ENCODE results near the gene PPL.

DNA sequence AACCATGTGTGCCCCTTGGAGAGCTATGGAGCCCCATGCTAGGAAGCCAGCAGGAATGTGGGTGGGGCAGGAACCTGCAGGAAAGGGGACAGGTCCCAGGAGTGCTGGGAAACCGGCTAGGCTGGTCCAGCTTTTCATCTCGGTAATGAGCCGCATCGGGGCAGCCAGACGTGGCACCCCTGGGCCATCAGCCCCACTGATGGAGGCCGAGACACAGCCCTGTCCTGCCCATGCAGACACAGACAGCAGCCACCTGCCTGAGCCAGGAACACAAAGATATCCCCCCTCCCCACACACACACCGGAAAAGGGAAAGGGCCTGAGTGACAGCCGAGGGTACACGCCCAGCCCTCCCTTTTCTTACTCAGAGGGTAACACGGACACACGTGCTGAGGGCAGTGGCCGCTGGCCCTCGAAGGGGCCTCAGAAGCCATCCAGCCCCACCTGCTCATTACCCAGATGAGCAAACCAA is 18.1 kb downstream of the PPL start:
- TF ChIP-seq POLR2A (IDR thresholded peaks at IDR 0.05; ENCODE audit: low read length) (no peak), GATA1 (IDR thresholded peaks at IDR 0.05; ENCODE audit: low read depth, low read length) (no peak)
